ENCODE data around the gene ACOT7. TPM values are rescaled to one million over a fixed set of nuclear protein-coding genes. Genes with fewer than 3 reads are reported as not detected.
A peak's percentile ranks its signal among the peaks of the same experiment; 100 is the strongest.

Gene ACOT7
- total and polyA plus RNA-seq, 2 of the 13 experiments (the other 11 are each of a cell fraction or from before 2014, with no cell fraction given), result 33.0 to 55.8 TPM

DNA sequence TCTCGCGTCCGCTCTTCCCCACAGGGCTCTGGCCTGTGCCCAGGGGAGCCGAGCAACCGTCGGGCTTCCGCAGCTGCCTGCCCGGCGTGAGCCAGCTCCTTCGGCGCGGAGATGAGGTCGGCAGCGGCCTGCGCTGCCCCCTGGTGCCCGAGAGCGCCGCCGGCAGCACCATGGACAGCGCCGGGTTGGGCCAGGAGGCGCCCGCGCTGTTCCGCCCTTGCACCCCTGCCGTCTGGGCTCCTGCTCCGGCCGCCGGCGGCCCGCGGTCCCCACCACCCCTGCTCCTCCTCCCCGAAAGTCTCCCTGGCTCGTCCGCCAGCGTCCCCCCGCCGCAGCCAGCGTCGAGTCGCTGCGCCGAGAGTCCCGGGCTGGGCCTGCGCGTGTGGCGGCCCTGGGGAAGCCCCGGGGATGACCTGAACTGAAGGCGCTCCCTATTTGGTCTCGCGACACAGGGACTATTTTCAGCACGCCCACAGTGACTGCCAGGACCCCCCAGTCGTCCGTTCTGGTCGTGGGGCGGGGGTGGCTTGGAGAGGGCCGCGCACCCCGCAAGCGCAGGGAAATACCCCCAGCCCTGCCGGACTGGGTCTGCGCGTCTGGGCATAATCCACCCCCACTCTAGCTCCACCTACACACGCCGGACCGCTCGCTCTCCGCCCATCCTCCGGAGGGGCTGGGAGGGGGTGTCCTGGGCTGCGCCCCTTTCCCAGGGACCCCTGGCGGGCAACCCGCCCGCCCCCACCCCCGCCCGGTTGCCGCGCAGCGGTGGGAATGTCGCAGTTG lies 148.3 kb downstream of the ACOT7 start (continued):
- TF ChIP-seq, protein P1, sequence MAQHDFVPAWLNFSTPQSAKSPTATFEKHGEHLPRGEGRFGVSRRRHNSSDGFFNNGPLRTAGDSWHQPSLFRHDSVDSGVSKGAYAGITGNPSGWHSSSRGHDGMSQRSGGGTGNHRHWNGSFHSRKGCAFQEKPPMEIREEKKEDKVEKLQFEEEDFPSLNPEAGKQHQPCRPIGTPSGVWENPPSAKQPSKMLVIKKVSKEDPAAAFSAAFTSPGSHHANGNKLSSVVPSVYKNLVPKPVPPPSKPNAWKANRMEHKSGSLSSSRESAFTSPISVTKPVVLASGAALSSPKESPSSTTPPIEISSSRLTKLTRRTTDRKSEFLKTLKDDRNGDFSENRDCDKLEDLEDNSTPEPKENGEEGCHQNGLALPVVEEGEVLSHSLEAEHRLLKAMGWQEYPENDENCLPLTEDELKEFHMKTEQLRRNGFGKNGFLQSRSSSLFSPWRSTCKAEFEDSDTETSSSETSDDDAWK (CRISPR knock-in tag; IDR thresholded peaks at IDR 0.05), result no peak
- peak; percentile 99 for TF ChIP-seq ZNF607 (CRISPR knock-in tag; IDR thresholded peaks at IDR 0.05; ENCODE audit: borderline replicate concordance)
- peak; percentile 57; the same call in 1 of the 2 replicates for TF ChIP-seq ZNF562 (CRISPR knock-in tag; IDR thresholded peaks at IDR 0.05; ENCODE audit: borderline replicate concordance)
- TF ChIP-seq, protein P2, sequence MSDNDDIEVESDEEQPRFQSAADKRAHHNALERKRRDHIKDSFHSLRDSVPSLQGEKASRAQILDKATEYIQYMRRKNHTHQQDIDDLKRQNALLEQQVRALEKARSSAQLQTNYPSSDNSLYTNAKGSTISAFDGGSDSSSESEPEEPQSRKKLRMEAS (IDR thresholded peaks at IDR 0.05), result peak; percentile 61; the same call in 1 of the 2 replicates
- peak; percentile 87 for TF ChIP-seq RXRB (CRISPR knock-in tag; IDR thresholded peaks at IDR 0.05; ENCODE audit: borderline replicate concordance)
- TF ChIP-seq FOXJ3 (CRISPR knock-in tag; IDR thresholded peaks at IDR 0.05; ENCODE audit: borderline replicate concordance), result no peak
- TF ChIP-seq RBM39 (IDR thresholded peaks at IDR 0.05; ENCODE audit: low read depth, low read length, poor library complexity, severe bottlenecking), result no peak
- peak; percentile 93 for TF ChIP-seq ZBTB7A (CRISPR knock-in tag; IDR thresholded peaks at IDR 0.05)
- peak; percentile 81; the same call in 1 of the 2 replicates for TF ChIP-seq ZNF552 (CRISPR knock-in tag; IDR thresholded peaks at IDR 0.05; ENCODE audit: borderline replicate concordance)
- peak; percentile 82; the same call in 1 of the 2 replicates for TF ChIP-seq ZBTB1 (CRISPR knock-in tag; IDR thresholded peaks at IDR 0.05; ENCODE audit: borderline replicate concordance)
- TF ChIP-seq SETDB1 (CRISPR knock-in tag; IDR thresholded peaks at IDR 0.05; ENCODE audit: borderline replicate concordance), result no peak
- peak; percentile 71 for TF ChIP-seq ETV5 (CRISPR knock-in tag; IDR thresholded peaks at IDR 0.05; ENCODE audit: borderline replicate concordance)
- peak; percentile 93 for TF ChIP-seq STAG1 (CRISPR knock-in tag; IDR thresholded peaks at IDR 0.05)
- TF ChIP-seq ZNF446 (CRISPR knock-in tag; IDR thresholded peaks at IDR 0.05), result peak; percentile 100
- TF ChIP-seq KMT2A (CRISPR knock-in tag; IDR thresholded peaks at IDR 0.05), result peak; percentile 91
- TF ChIP-seq FOXK1 (CRISPR knock-in tag; IDR thresholded peaks at IDR 0.05; ENCODE audit: borderline replicate concordance, low read depth), result peak; percentile 75; the same call in 1 of the 2 replicates
- TF ChIP-seq CBX2 (IDR thresholded peaks at IDR 0.05; ENCODE audit: low read depth, low read length), result no peak
- TF ChIP-seq CBX2 (CRISPR knock-in tag; IDR thresholded peaks at IDR 0.05; ENCODE audit: low read depth), result peak; percentile 67; the same call in 1 of the 2 replicates
- TF ChIP-seq ZFP36L1 (CRISPR knock-in tag; IDR thresholded peaks at IDR 0.05), result peak; percentile 83; the same call in 1 of the 2 replicates
- TF ChIP-seq, protein P3, sequence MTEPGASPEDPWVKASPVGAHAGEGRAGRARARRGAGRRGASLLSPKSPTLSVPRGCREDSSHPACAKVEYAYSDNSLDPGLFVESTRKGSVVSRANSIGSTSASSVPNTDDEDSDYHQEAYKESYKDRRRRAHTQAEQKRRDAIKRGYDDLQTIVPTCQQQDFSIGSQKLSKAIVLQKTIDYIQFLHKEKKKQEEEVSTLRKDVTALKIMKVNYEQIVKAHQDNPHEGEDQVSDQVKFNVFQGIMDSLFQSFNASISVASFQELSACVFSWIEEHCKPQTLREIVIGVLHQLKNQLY (CRISPR knock-in tag; IDR thresholded peaks at IDR 0.05), result peak; percentile 71; the same call in 1 of the 2 replicates
- TF ChIP-seq FOXO1 (CRISPR knock-in tag; IDR thresholded peaks at IDR 0.05), result peak; percentile 95
- TF ChIP-seq RARG (CRISPR knock-in tag; IDR thresholded peaks at IDR 0.05; ENCODE audit: low read depth), result peak; percentile 64; the same call in 1 of the 2 replicates
- TF ChIP-seq ZNF432 (CRISPR knock-in tag; IDR thresholded peaks at IDR 0.05; ENCODE audit: borderline replicate concordance), result no peak
- TF ChIP-seq HNF4G (IDR thresholded peaks at IDR 0.05; ENCODE audit: borderline replicate concordance, low read depth, low read length), result no peak
- TF ChIP-seq HNF4G (CRISPR knock-in tag; IDR thresholded peaks at IDR 0.05; ENCODE audit: borderline replicate concordance, low read depth), result 0 out of 2 replicates have a peak, but pooled peaks have one; percentile 71
- TF ChIP-seq SAP130 (CRISPR knock-in tag; IDR thresholded peaks at IDR 0.05; ENCODE audit: low read depth), result peak; percentile 95
- TF ChIP-seq, protein P4, sequence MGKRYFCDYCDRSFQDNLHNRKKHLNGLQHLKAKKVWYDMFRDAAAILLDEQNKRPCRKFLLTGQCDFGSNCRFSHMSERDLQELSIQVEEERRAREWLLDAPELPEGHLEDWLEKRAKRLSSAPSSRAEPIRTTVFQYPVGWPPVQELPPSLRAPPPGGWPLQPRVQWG (CRISPR knock-in tag; IDR thresholded peaks at IDR 0.05; ENCODE audit: borderline replicate concordance, low read depth), result peak; percentile 81; the same call in 1 of the 2 replicates

All from HepG2 (cell line).